CD14-positive monocyte (primary cell): ENCODE measurements around the gene ZC3H4. TPM values are rescaled to one million over a fixed set of nuclear protein-coding genes. Genes with fewer than 3 reads are reported as not detected.

ENCODE experiments used
- DNase-seq, 3 donors: peaks; one replicate each; pipeline ENCODE4 v3.0.0-alpha.2; 2011 to 2022
- H2AFZ ChIP-seq: 2 replicates; pipeline ENCODE4 v1.6.0; 2012; ENCODE audit warnings: mild to moderate bottlenecking, low read depth, low read length, inconsistent platforms; ENCODE audit not compliant: insufficient read depth, poor library complexity, severe bottlenecking
- H3K27ac ChIP-seq, 2 donors: 1 replicate in 1 of 2; 2 replicates in 1 of 2; pipeline ENCODE4 v1.5.1; 2012 to 2013; ENCODE audit warnings: low read length in 2 of 2, control low read depth in 1 of 2, inconsistent platforms in 1 of 2, low read depth in 1 of 2, mild to moderate bottlenecking in 1 of 2
- H3K27me3 ChIP-seq, 2 donors: one replicate each; pipeline versions ENCODE4 v1.6.0 to v1.6.1; 2011 to 2013; ENCODE audit warnings: low read length in 2 of 2; ENCODE audit not compliant: control insufficient read depth in 2 of 2, insufficient read depth in 2 of 2
- H3K36me3 ChIP-seq, 2 donors: replicated peaks in 1 of 2; 1 replicate in 1 of 2; 2 replicates in 1 of 2; pipeline versions ENCODE4 v1.5.1 to v1.6.1; 2012 to 2013; ENCODE audit warnings: low read length in 2 of 2, control low read depth in 1 of 2, inconsistent platforms in 1 of 2, mild to moderate bottlenecking in 1 of 2; ENCODE audit not compliant: insufficient read depth in 2 of 2, control insufficient read depth in 1 of 2
- H3K4me1 ChIP-seq, 2 donors: 1 replicate in 1 of 2; 2 replicates in 1 of 2; pipeline versions ENCODE4 v1.5.1 to v1.6.1; 2012 to 2013; ENCODE audit warnings: low read length in 2 of 2, control low read depth in 1 of 2, inconsistent platforms in 1 of 2, mild to moderate bottlenecking in 1 of 2, moderate library complexity in 1 of 2; ENCODE audit not compliant: insufficient read depth in 2 of 2, control insufficient read depth in 1 of 2
- H3K4me2 ChIP-seq: replicated peaks from 2 replicates; pipeline ENCODE3; 2012; ENCODE audit warnings: low read length, moderate library complexity, mild to moderate bottlenecking; ENCODE audit not compliant: poor library complexity, severe bottlenecking; ENCODE audit errors: extremely low read depth
- H3K4me3 ChIP-seq, 3 experiments: fragments of 200-600 bp in 1 of 3; sonication (generic) in 1 of 3; replicated peaks in 1 of 3; 1 replicate in 2 of 3; 2 replicates in 1 of 3; pipeline ENCODE4 v1.5.1; 2011 to 2013; ENCODE audit warnings: low read length in 3 of 3, mild to moderate bottlenecking in 3 of 3, control low read depth in 2 of 3, low read depth in 2 of 3, inconsistent platforms in 1 of 3, moderate library complexity in 1 of 3
- H3K79me2 ChIP-seq: 2 replicates; pipeline ENCODE4 v1.6.0; 2012; ENCODE audit warnings: mild to moderate bottlenecking, control low read depth, inconsistent platforms, low read length, moderate library complexity; ENCODE audit not compliant: insufficient read depth
- H3K9ac ChIP-seq: 2 replicates; pipeline ENCODE4 v1.6.0; 2017; ENCODE audit warnings: low read length, mild to moderate bottlenecking; ENCODE audit not compliant: insufficient read depth, poor library complexity, severe bottlenecking
- H3K9me3 ChIP-seq, 2 donors: replicated peaks in 1 of 2; 1 replicate in 1 of 2; 2 replicates in 1 of 2; pipeline versions ENCODE4 v1.5.1 to v1.6.1; 2012 to 2013; ENCODE audit warnings: low read length in 2 of 2, control low read depth in 1 of 2; ENCODE audit not compliant: control insufficient read depth in 1 of 2, insufficient read depth in 1 of 2
- H4K20me1 ChIP-seq: 2 replicates; pipeline ENCODE4 v1.6.0; 2012; ENCODE audit warnings: mild to moderate bottlenecking, low read length, control low read depth, moderate library complexity; ENCODE audit not compliant: insufficient read depth
- H3K27ac Mint-ChIP-seq, 7 donors: one replicate each; pipeline ENCODE4 v1.8.0; 2020; ENCODE audit warnings: mild to moderate bottlenecking in 7 of 7, mixed read lengths in 7 of 7, moderate library complexity in 6 of 7, inconsistent platforms in 2 of 7
- H3K27me3 Mint-ChIP-seq, 3 donors: one replicate each; pipeline ENCODE4 v1.8.0; 2021 to 2022; ENCODE audit warnings: low read depth in 3 of 3, mild to moderate bottlenecking in 3 of 3, mixed read lengths in 3 of 3, moderate library complexity in 3 of 3, inconsistent platforms in 1 of 3
- H3K36me3 Mint-ChIP-seq, 2 donors: one replicate each; pipeline ENCODE4 v1.8.0; 2020; ENCODE audit warnings: mixed read lengths in 2 of 2, inconsistent platforms in 1 of 2, mild to moderate bottlenecking in 1 of 2
- H3K4me1 Mint-ChIP-seq: one replicate; pipeline ENCODE4 v1.8.0; 2020; ENCODE audit warnings: mild to moderate bottlenecking, mixed read lengths
- H3K4me3 Mint-ChIP-seq, 2 donors: one replicate each; pipeline ENCODE4 v1.8.0; 2020; ENCODE audit warnings: mild to moderate bottlenecking in 2 of 2, mixed read lengths in 2 of 2, moderate library complexity in 1 of 2
- H3K9me3 Mint-ChIP-seq, 7 donors: one replicate each; pipeline ENCODE4 v1.8.0; 2020 to 2022; ENCODE audit warnings: mixed read lengths in 7 of 7, mild to moderate bottlenecking in 6 of 7, moderate library complexity in 6 of 7, inconsistent platforms in 2 of 7
- CTCF ChIP-seq: fragments of 200-600 bp; IDR thresholded peaks from one replicate; pipeline ENCODE4 v1.8.0; 2022; ENCODE audit warnings: antibody characterized with exemption, mild to moderate bottlenecking
- WGBS: methylation state at CpG from one replicate; pipeline ENCODE4 v1.1.5; 2013; ENCODE audit warnings: missing lambda C conversion rate; ENCODE audit not compliant: insufficient coverage; 5-methylcytosine and 5-hydroxymethylcytosine counted together
- intact Hi-C, 2 donors: fragments of 100-400 bp; cut with micrococcal nuclease; formaldehyde crosslinking; loops; one replicate each; pipeline versions ENCODE4 v1.15.0 to v1.15.1; 2023
- polyA plus RNA-seq, 3 donors: library from polyadenylated mRNA; depleted of rRNA in 1 of 3; unstranded in 2 of 3; stranded (reverse) in 1 of 3; fragments of 300-500 nt in 2 of 3; fragments of >200 nt in 1 of 3; fragmentation: Illumina TruSeq in 2 of 3; gene quantifications; 1 replicate in 2 of 3; 2 replicates in 1 of 3; pipeline ENCODE4 v1.2.3, GENCODE V29; 2012 to 2021

ZC3H4 gene
- polyA plus RNA-seq, 3 donors = 0.24 to 9.9 (median 0.60) TPM

- intact Hi-C loops = no loop called here
- WGBS = 97% methylated on average over 46 of the region's 56 CpGs
- Histone ChIP-seq H3K79me2 (peaks cover 14% of the 10 kb centered on the region), H3K9me3 (peaks cover 0 to 5% of the 10 kb centered on the region in 2 donors), H3K27me3 (no peaks in the 10 kb centered on the region), H2AFZ (no peak overlapping the region), H4K20me1 (no peaks in the 10 kb centered on the region), H3K9ac (no peak overlapping the region), H3K36me3 (peaks cover 4 to 8% of the 10 kb centered on the region in 2 donors), H3K4me1 (peaks cover 10 to 18% of the 10 kb centered on the region in 2 donors), H3K4me3 (no peak overlapping the region), H3K27ac (no peak overlapping the region), H3K4me2 (no peak overlapping the region)
- no peak for DNase-seq
- Mint-ChIP-seq H3K4me1 (peaks cover 14% of the 10 kb centered on the region), H3K4me3 (no peak overlapping the region), H3K27ac (no peak overlapping the region), H3K27me3 (peaks cover 0 to 2% (median 0%) of the 10 kb centered on the region in 3 donors), H3K9me3 (peaks cover 0 to 3% (median 2%) of the 10 kb centered on the region in 7 donors), H3K36me3 (peaks cover 8 to 22% of the 10 kb centered on the region in 2 donors)
- no peak for TF ChIP-seq CTCF
Observed at GRCh38 chr19:47044946-47045866, 68.4 kb downstream of the ZC3H4 start.

GRCh38 chr19:47040869-47041268, 72.7 kb downstream of the ZC3H4 start:
- Histone ChIP-seq H3K9me3 (no peaks in the 10 kb centered on the region), H3K27me3 (no peaks in the 10 kb centered on the region), H3K79me2 (no peaks in the 10 kb centered on the region), H3K4me1 (peaks cover 7 to 10% of the 10 kb centered on the region in 2 donors), H3K9ac (no peak overlapping the region), H4K20me1 (no peaks in the 10 kb centered on the region), H3K4me2 (no peak overlapping the region), H3K4me3 (no peak overlapping the region), H3K27ac (no peak overlapping the region), H3K36me3 (peaks cover 4 to 8% of the 10 kb centered on the region in 2 donors), H2AFZ (no peak overlapping the region)
- H3K4me1 Mint-ChIP-seq = peaks cover 6% of the 10 kb centered on the region
- H3K36me3 Mint-ChIP-seq = peaks cover 8 to 16% of the 10 kb centered on the region in 2 donors
- 95% methylated on average over 8 of the region's 8 CpGs for WGBS
- H3K9me3 Mint-ChIP-seq = no peaks in the 10 kb centered on the region
- TF ChIP-seq CTCF = no peak
- H3K27me3 Mint-ChIP-seq = peaks cover 11 to 15% (median 12%) of the 10 kb centered on the region in 3 donors
- H3K27ac Mint-ChIP-seq = no peak overlapping the region
- intact Hi-C loops = no loop called here
- no peak overlapping the region for H3K4me3 Mint-ChIP-seq
- no peak for DNase-seq
